ENCODE measurements around the gene FAM174B.

- TF ChIP-seq, protein P1, sequence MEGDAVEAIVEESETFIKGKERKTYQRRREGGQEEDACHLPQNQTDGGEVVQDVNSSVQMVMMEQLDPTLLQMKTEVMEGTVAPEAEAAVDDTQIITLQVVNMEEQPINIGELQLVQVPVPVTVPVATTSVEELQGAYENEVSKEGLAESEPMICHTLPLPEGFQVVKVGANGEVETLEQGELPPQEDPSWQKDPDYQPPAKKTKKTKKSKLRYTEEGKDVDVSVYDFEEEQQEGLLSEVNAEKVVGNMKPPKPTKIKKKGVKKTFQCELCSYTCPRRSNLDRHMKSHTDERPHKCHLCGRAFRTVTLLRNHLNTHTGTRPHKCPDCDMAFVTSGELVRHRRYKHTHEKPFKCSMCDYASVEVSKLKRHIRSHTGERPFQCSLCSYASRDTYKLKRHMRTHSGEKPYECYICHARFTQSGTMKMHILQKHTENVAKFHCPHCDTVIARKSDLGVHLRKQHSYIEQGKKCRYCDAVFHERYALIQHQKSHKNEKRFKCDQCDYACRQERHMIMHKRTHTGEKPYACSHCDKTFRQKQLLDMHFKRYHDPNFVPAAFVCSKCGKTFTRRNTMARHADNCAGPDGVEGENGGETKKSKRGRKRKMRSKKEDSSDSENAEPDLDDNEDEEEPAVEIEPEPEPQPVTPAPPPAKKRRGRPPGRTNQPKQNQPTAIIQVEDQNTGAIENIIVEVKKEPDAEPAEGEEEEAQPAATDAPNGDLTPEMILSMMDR (IDR thresholded peaks at IDR 0.05): no peak
- TF ChIP-seq POLR2A (IDR thresholded peaks at IDR 0.05) (peak; percentile 27), EP300 (IDR thresholded peaks at IDR 0.05) (no peak)
Observed at GRCh38 chr15:92681141-92681631, 25.6 kb upstream of the FAM174B start.

Data from ovary (tissue), 3 donors.